Stimulated activated CD4-positive, alpha-beta T cell treated with anti-CD3 and anti-CD28 coated beads, Interleukin-12 subunit alpha, Interleukin-12 subunit beta, amount 100 ng/mL, for 4 hours (primary cell): Measurements from ENCODE around the gene LTBP4.
A peak's percentile ranks its signal among the peaks of the same experiment; 100 is the strongest.

Source experiments
- DNase-seq: peaks from one replicate; pipeline ENCODE4 v3.0.0-alpha.2; 2020

LTBP4 gene

DNA sequence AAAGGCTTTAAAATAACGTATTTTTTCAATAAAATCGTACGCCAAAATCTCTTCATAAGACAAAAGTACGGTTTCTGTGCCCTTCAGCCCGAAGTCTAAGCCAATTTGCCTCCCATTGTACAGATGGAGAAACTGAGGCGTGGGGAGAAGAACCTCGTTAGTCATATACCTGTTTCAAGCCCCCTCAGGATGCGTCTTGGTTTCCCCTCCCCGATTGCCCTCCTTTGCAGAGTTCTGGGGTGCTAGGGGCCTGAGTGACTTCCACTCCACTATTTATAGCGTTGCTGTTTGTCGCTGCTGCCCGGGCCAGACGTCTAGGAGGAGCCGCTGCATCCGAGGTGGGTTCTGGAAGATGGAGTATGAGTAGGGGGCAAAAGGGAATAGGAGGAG lies 2.3 kb upstream of the LTBP4 start:
- DNase-seq = no peak

DNA sequence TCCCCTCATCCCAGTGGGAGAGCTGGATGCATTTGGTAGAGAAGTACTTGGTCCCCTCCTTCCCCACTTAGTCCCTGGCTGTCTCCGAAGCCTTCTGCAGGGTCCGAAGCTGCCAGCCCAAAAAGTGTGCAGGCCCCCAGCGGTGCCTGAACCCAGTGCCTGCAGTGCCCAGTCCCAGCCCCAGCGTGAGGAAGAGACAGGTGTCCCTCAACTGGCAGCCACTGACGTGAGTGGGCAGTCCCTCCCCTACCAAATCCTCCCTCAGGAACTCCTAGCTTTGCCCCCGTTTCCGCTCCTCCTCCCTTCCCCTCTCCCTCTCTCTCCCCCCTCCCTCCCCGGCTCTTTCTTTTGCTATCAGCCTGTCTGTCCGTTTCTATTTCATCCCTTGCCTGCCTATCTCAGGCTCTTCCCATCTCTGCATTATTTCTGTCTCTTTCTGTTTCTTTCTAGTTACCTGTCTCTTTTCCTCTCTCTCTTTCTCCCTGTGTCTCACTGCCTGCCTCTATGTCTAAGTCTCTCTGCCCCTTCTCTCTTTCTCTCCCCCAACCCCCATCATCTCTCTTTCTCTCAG lies 1.8 kb upstream of the LTBP4 start:
- no peak for DNase-seq

DNA sequence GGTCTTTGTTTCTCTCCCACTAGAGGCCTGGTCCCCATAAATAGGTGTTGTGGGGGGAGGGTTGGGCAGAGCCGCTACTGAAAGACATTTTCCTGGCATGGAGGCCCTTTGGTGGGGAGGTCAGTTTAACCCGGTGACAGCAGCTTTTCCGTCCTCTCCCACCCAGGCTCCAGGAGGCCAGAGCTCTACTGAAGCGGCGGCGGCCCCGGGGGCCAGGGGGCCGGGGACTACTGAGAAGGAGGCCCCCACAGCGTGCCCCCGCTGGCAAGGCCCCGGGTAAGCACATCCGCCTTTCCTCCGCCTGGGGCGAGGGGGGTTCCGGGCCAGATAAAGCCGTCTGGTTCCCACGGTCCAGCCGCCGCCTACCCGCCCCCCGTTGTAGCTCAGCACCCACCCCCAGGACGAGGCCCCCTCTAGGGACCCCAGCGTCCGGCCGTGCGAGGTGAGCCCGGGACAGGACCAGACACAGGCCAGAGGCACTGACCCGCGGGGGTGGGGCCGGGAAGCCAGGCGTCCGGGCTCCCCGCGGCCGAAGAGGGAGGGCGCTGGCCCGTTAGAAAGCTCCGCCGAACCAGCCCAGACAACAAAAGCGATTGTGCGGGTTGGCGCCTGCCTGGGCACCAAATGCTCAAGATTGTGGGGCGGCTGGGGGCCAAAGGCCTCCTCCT lies 1.1 kb upstream of the LTBP4 start:
- DNase-seq = no peak

DNA sequence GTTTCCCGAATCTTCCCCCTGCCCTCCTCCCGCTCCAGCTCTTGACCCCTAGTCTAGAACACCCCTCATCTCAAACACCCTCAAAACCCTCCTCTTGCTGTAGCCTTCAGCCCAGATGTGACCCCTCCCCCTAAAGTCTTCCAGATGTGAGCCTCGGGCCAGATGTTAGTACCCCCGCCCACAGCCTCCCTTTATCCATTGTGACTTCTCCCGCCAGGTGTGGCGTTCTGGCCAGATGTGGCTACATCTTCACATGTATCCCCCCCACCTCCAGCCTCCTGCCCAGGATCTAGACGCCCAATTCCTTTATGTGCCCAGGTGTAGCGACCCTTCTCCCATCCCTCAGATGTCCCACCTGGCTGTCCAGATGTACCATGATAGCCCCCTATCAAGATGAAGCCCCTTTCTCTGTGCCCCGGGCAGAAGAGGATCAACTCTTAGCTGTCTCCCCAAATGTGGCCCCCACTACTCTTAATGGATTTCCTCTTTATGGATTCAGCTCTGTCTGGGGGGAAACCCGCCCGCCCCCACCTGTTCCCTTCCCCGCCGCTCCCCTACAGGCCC lies 517 bp upstream of the LTBP4 start:
- DNase-seq = no peak

DNA sequence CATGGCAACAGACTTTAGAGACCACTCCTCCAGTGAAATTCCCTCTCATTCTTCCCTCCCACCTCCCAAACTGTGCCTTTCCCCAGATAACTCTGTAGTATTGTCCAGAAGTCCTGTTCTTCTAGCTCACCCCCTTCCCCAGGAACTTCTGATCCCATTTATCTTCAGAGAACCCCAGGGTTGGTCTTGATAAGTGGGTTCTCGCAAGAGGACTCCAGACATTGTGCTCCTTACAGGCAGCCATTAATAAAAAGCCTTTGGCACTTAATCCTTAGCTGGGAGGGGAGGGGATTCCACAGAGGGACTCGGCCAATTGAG lies 1.9 kb downstream of the LTBP4 start:
- DNase-seq = no peak

DNA sequence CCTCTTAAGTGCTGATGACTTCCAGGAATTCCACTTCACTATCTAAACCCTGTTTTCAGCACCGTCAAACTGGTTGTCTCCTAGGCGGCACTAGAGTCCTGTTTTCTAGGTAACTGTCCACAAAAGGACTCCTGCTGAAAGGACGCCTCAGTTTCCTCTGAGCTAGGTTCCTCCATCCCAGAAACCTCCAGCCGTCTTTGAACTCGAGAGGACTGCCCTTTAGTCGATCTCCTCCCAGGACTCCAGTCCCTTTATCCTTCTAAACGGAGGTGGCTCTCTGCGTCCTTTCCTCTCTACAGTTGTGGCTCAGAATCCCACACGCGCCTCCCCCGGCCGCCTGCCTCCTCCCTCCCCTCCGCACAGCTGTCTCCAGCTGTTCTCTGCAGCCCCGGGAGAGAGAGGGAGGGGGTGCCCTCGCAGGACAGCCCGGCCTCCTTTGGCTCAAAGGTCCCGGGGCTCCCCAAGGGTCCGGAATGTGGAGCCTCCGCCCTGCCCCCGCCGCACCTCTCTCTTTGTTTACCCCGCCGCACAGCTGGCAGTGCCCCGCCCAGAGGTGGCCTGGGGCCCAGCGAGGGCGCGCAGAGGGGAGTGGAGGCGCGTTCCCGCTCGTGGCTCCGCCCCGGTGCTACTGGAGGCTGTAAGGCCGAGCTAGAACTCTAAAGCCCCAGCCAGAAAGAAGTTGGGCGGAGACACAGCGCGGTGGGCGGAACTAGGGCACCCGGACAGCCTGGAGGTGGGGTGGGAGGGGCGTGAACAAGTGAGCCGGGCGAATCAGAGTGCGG lies 2.4 kb downstream of the LTBP4 start:
- peak; percentile 92 for DNase-seq

DNA sequence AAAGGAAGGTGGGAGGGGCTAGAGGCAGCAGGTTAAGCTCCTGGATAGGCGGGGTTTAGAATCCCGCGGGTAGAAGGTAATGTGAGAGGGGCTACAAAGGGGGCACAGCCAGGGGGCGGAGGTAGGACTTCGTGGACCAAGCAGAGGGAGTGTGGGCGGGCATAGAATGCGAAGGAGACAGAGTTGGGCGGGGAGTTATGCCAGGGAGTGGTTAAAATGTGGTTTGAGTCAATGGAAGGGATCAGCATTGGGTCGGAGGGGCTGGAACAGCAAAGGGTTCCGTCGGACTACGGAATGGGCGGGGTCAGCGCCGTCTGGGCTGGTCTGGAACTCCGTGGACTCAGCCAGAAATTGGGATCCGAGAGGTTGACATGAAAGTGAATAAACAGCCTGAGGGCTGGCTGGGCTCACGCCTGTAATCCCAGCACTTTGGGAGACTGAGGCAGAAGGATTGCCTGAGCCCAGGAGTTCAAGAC lies 3.0 kb downstream of the LTBP4 start:
- DNase-seq = no peak

DNA sequence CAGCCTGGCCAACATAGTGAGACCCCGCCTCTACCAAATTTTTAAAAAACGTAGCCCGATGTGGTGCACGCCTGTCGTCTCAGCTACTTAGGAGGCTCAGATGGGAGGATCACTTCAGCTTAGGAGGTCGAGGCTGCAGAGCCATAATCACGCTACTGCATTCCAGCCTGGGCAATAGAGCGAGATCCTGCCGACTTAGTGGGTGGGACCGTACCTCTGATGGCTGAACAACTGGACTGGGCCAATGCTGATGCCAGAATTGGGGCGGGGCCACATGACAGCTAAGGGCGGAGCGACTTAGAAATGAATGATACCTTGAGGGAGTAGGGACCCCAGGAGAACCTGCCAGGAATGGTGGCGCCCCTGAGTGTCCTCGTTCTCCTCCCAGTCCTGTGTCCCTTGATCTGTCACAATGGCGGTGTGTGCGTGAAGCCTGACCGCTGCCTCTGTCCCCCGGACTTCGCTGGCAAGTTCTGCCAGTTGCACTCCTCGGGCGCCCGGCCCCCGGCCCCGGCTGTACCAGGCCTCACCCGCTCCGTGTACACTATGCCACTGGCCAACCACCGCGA lies 3.6 kb downstream of the LTBP4 start:
- no peak for DNase-seq

DNA sequence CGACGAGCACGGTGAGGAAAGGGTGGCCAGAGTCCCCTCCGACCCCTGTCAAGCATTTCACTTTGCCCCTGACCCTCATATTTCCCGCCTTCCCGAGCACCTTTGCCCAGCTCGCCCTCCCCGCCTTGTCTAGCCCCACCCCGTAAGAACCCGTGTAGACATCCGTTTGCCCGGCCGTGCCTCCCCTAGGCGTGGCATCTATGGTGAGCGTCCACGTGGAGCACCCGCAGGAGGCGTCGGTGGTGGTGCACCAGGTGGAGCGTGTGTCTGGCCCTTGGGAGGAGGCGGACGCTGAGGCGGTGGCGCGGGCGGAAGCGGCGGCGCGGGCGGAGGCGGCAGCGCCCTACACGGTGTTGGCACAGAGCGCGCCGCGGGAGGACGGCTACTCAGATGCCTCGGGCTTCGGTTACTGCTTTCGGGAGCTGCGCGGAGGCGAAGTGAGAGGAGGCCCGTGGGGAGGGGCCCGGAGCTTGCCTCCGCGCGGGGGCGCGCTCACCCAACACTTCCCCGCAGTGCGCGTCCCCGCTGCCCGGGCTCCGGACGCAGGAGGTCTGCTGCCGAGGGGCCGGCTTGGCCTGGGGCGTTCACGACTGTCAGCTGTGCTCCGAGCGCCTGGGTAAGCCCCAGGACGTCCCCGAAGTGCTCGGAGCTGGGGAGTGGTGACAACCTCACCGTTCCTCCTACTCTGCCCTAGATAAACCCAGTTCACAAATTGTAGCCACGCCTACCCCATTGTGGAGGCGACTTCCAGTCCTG lies 4.2 kb downstream of the LTBP4 start:
- DNase-seq = peak; percentile 73

DNA sequence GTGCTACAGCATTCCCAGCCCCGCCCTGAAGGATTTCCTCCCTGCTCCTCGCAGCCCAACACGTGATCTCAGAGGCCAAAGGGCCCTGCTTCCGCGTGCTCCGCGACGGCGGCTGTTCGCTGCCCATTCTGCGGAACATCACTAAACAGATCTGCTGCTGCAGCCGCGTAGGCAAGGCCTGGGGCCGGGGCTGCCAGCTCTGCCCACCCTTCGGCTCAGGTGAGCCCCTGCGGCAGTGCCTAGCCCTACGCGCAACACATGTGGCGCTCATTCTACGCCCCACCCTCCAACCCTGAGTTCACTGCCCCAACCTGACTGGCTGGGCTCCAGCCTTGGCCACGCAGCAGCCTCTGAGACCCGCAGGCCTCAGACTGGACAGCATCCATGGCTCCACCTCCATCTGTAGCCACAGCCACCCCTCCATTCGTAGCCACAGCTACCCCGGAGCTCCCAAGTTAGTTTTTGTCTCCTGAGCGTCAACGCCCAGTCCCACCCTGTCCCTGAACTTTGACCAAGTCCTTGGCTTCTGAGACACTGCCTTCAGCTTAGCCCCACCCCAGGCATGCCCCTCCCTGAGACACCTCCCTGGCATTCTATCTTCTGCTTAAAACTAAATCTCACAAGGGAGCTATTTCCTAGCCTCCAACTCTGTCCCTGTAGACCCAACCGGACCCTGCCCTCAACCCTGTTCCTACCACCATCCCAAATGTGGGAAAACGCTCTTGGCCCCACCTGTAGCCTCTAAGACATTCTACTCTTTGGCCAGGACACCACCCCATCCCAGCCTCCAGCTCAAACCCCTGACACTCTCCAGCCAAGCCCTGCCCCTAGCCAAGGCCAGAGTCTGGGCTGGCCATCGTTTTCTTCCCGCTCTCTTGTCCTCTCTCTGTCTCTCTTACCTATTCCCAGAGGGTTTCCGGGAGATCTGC lies 6.4 kb downstream of the LTBP4 start:
- DNase-seq = no peak

DNA sequence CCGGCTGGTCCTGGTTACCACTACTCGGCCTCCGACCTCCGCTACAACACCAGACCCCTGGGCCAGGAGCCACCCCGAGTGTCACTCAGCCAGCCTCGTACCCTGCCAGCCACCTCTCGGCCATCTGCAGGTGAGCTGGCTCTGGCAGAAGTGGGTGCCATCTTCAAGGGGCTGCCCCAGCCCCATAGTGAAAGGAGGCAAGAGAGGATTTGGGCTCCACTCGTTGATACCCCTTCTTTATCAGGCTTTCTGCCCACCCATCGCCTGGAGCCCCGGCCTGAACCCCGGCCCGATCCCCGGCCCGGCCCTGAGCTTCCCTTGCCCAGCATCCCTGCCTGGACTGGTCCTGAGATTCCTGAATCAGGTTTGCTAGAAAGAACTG lies 7.1 kb downstream of the LTBP4 start:
- DNase-seq = no peak

DNA sequence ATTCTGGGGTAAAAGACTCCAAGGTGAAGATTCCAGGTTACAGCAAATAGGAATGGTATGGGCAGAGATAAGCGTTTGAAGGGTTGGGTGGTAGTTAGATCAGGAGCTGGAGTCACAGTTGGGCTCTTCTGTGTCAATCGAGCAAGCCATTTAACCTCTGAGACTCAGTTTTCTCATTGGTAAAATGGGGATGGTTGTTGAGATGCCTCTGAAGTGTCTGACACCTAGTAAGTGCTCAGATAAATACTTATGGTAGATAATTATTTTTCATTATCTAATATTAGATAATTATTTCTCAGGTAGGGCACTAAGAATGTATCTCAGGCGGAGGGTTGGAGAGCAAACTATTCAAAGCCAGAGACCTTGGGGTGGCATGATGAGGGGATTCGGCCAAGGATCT lies 7.8 kb downstream of the LTBP4 start:
- no peak for DNase-seq

DNA sequence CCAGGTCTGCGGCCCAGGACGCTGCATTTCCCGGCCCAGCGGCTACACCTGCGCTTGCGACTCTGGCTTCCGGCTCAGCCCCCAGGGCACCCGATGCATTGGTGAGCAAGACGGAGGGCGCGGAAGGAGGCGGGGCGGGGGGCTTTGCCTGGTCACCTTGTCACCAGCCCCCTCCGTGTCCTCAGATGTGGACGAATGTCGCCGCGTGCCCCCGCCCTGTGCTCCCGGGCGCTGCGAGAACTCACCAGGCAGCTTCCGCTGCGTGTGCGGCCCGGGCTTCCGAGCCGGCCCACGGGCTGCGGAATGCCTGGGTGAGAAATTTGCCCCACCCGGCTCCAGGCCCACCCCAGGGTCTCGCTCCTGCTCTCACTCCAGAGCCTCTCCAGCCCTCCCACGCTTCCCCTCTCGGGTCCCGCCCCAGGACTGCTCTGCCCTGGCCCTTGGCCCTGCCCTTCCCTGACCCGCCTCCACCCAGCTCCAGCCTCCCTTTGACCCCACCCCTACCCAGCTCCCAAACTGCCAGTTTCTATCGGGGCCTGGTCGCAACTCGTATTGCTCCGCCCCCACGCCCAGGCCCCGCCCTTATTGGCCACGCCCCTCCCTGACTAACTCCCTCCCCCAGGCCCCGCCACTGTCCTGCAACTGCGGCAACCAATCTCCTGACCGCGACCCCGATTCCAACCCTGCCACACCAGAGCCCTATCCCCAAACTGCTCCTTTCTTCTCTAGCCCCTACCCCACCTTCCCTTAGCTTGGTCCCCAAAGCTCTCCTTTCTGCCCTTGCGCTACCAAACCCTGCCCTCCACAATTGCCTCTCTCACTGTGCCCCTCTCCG lies 8.6 kb downstream of the LTBP4 start:
- peak; percentile 93 for DNase-seq

DNA sequence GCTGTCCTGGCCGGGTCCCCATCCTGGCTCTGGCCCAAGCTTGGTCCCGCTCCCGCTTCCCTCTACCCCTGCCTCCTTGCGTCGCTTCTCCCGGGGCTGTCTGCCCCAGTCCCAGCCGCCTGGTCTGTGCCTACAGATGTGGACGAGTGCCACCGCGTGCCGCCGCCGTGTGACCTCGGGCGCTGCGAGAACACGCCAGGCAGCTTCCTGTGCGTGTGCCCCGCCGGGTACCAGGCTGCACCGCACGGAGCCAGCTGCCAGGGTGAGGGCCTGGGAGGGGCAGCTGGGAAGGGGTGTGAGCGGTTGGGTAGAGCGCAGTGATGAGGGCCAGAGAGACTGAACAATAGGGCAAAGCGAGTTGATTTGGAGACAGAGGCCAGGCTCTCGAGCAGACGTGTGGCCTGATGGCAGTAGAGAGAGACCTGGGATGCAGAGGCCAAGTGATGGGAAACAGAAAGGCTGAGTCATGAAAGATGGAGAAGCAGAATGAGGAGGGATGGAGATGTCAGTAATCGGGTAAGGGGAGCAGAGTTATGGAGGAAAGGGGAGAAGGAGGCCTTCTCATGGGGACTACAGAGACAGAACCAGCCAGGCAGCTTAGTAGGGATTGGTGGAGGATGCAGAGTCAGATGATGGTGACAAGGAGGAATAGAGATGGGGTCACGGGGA lies 9.4 kb downstream of the LTBP4 start:
- peak; percentile 58 for DNase-seq

DNA sequence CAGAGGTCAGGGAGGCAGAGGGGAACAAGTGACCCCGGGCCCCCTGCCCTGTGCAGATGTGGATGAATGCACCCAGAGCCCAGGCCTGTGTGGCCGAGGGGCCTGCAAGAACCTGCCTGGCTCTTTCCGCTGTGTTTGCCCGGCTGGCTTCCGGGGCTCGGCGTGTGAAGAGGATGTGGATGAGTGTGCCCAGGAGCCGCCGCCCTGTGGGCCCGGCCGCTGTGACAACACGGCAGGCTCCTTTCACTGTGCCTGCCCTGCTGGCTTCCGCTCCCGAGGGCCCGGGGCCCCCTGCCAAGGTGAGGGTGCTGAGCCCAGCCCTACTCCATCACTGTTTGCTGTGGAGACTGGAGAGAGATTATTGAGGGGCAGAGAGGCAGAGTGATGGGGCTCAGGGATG lies 9.9 kb downstream of the LTBP4 start:
- no peak for DNase-seq

DNA sequence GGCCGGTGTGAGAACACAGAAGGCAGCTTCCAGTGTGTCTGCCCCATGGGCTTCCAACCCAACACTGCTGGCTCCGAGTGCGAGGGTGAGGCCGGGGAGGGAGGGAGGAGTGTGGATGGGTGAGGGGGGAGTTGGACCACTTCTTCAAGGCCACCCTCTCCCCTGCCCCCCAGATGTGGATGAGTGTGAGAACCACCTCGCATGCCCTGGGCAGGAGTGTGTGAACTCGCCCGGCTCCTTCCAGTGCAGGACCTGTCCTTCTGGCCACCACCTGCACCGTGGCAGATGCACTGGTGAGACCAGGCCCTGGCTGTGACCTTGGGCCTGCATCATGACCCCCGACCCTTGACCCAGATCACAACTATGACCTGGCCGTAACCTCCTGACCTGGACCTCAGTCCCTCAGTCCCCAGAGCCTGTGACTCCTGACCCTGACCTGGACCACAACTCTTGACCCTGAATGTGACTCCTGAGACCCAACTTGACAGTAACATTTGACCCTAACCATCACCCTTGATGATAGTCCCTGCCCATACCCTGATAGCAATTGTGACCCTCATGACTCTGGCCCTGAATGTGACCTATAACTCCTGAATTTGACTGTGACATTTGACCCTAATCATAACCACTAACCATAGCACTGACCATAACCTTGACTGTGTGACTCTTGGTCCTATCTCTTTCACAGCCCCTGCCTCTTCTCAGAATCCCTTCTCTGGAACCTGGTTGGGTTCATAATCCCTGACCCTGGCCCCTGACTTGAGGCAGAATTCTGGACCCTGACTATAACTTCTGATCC lies 10.9 kb downstream of the LTBP4 start:
- no peak for DNase-seq

DNA sequence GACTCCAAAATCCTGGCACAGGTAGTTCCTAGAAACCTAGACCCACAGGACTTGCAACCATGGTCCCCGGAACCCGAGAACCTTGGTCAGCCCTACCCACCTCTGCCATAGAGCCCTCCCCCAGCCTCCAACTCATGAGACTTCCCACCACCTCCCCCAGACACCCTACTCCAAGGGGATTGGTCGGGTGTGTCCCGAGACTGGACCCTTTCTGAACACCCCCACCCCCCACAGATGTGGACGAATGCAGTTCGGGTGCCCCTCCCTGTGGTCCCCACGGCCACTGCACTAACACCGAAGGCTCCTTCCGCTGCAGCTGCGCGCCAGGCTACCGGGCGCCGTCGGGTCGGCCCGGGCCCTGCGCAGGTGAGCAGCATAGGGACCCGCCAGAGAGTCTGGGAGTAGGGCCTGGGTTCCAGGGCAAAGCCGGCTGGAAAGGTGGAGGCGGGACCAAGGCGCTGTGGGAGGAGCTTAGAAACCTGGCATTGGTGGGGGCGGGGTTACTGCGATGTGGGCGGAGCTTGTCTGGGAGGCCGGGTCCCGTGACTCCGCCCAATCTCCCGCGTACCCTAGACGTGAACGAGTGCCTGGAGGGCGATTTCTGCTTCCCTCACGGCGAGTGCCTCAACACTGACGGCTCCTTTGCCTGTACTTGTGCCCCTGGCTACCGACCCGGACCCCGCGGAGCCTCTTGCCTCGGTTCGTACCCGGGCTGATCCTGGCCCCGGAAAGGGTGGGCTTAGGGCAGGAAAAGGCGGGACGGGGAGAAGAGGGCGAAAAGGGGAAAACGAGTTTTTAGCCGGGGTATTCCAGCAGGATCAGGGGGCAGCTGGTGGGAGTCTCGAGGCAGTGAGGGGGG lies 11.9 kb downstream of the LTBP4 start:
- peak; percentile 80 for DNase-seq
